Osteoblast (primary cell): ENCODE data around the gene VENTX. TPM values are rescaled to one million over a fixed set of nuclear protein-coding genes. Genes with fewer than 3 reads are reported as not detected.
"Not testable (repeated sequence)": the region's sequence is repeated elsewhere in the genome, so short reads cannot be mapped to it uniquely, and the experiment has no call there.

Source experiments
- DNase-seq: peaks from one replicate; pipeline ENCODE4 v3.0.0; 2011; ENCODE audit warnings: low spot score, mixed read lengths; ENCODE audit not compliant: insufficient read length; ENCODE audit errors: missing footprints
- H2AFZ ChIP-seq: 2 replicates; pipeline ENCODE4 v1.6.0; 2011; ENCODE audit warnings: mild to moderate bottlenecking, low read length
- H3K27ac ChIP-seq: 2 replicates; pipeline ENCODE4 v1.5.1; 2011; ENCODE audit warnings: mild to moderate bottlenecking, low read depth, low read length, moderate library complexity
- H3K27me3 ChIP-seq: 2 replicates; pipeline ENCODE4 v1.6.0; 2012; ENCODE audit warnings: mild to moderate bottlenecking, control low read depth, inconsistent platforms, low read length, moderate library complexity; ENCODE audit not compliant: insufficient read depth
- H3K36me3 ChIP-seq: 2 replicates; pipeline ENCODE4 v1.5.1; 2011; ENCODE audit warnings: mild to moderate bottlenecking, low read length, control low read depth, moderate library complexity; ENCODE audit not compliant: insufficient read depth
- H3K4me1 ChIP-seq: 2 replicates; pipeline ENCODE4 v1.5.1; 2011; ENCODE audit warnings: mild to moderate bottlenecking, low read length, control low read depth, moderate library complexity; ENCODE audit not compliant: insufficient read depth
- H3K4me2 ChIP-seq: 2 replicates; pipeline ENCODE4 v1.6.0; 2011; ENCODE audit warnings: mild to moderate bottlenecking, low read length; ENCODE audit not compliant: insufficient read depth
- H3K4me3 ChIP-seq: fragments of 200-600 bp; sonication (generic); 3 replicates; pipeline ENCODE4 v1.5.1; 2012; ENCODE audit warnings: mild to moderate bottlenecking, low read length, inconsistent platforms; ENCODE audit not compliant: insufficient read depth
- H3K79me2 ChIP-seq: 2 replicates; pipeline ENCODE4 v1.6.0; 2012; ENCODE audit warnings: mild to moderate bottlenecking, low read length, control low read depth, inconsistent platforms; ENCODE audit not compliant: insufficient read depth
- H3K9me3 ChIP-seq: 2 replicates; pipeline ENCODE4 v1.5.1; 2011; ENCODE audit warnings: low read depth, low read length, control low read depth
- H4K20me1 ChIP-seq: 2 replicates; pipeline ENCODE4 v1.6.0; 2012; ENCODE audit warnings: mild to moderate bottlenecking, low read length, control low read depth; ENCODE audit not compliant: insufficient read depth
- total RNA-seq: library from RNA; depleted of rRNA; stranded (reverse); fragments of >200 nt; gene quantifications from 2 replicates; pipeline ENCODE4 v1.2.3, GENCODE V29; 2012
- TF ChIP-seq, protein P1 (sequence below): IDR thresholded peaks from 2 replicates; pipeline ENCODE4 v1.5.1; 2011; ENCODE audit warnings: mild to moderate bottlenecking, low read depth, low read length, moderate library complexity; ENCODE audit errors: extremely low read depth

Gene VENTX
- total RNA-seq, 1 donor: not detected

DNA sequence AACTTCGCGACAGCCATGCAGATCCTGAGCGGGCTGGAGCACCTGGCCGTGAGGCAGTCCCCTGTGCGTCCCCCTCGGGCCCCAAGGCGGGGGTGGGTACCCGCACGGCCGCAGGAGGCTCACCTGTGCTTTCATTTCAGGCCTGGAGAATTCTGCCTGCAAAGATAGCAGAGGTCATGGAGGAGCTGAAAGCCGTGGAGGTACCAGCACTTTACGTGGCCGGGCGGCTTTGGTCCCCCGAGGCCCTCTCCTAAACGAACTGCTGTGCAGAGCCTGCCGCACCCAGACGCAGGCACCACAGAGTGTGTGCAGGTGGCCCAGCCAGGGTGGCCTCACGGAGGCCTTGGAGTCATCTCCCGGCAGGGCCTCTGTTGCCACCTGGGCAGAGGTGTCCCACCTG is 18.8 kb upstream of the VENTX start:
- no peaks in the 10 kb centered on the region for H3K9me3 ChIP-seq

DNA sequence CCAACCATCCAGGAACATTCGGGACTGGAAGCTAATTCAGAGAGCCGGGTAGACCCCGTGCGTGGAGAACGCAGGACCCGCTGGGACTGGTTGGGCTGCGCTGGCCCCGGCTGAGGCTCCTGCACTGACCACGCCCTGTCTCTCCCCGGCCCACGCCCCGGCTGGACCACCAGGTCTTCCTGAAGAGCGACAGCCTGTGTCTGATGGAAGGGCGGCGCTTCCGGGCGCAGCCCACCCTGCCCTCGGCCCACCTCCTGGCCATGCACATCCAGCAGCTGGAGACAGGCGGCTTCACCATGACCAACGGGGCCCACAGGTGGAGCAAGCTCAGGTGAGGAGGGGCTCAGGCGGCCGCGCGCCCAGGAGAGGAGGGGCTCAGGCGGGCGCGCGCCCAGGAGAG is 17.9 kb upstream of the VENTX start:
- no peak overlapping the region for H2AFZ ChIP-seq
- no peaks in the 10 kb centered on the region for H4K20me1 ChIP-seq
- TF ChIP-seq, protein P1, sequence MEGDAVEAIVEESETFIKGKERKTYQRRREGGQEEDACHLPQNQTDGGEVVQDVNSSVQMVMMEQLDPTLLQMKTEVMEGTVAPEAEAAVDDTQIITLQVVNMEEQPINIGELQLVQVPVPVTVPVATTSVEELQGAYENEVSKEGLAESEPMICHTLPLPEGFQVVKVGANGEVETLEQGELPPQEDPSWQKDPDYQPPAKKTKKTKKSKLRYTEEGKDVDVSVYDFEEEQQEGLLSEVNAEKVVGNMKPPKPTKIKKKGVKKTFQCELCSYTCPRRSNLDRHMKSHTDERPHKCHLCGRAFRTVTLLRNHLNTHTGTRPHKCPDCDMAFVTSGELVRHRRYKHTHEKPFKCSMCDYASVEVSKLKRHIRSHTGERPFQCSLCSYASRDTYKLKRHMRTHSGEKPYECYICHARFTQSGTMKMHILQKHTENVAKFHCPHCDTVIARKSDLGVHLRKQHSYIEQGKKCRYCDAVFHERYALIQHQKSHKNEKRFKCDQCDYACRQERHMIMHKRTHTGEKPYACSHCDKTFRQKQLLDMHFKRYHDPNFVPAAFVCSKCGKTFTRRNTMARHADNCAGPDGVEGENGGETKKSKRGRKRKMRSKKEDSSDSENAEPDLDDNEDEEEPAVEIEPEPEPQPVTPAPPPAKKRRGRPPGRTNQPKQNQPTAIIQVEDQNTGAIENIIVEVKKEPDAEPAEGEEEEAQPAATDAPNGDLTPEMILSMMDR: no peak
- no peak overlapping the region for H3K4me3 ChIP-seq
- H3K27ac ChIP-seq: no peak overlapping the region
- H3K79me2 ChIP-seq: no peaks in the 10 kb centered on the region
- no peak for DNase-seq
- H3K27me3 ChIP-seq: no peaks in the 10 kb centered on the region
- no peaks in the 10 kb centered on the region for H3K4me1 ChIP-seq
- no peak overlapping the region for H3K4me2 ChIP-seq
- H3K9me3 ChIP-seq: no peaks in the 10 kb centered on the region
- H3K36me3 ChIP-seq: no peaks in the 10 kb centered on the region

More for the DNA sequence above, 18.8 kb upstream of the VENTX start:
- DNase-seq: no peak
- no peaks in the 10 kb centered on the region for H3K4me1 ChIP-seq
- H3K36me3 ChIP-seq: no peaks in the 10 kb centered on the region
- H3K27ac ChIP-seq: no peak overlapping the region
- H2AFZ ChIP-seq: no peak overlapping the region
- H3K27me3 ChIP-seq: no peaks in the 10 kb centered on the region
- TF ChIP-seq, protein P1: no peak
- no peak overlapping the region for H3K4me3 ChIP-seq
- no peaks in the 10 kb centered on the region for H4K20me1 ChIP-seq
- H3K79me2 ChIP-seq: no peaks in the 10 kb centered on the region
- H3K4me2 ChIP-seq: no peak overlapping the region

- Histone ChIP-seq H2AFZ (no peak overlapping the region), H4K20me1 (no peaks in the 10 kb centered on the region), H3K4me3 (no peak overlapping the region)
These were observed 16.3 kb upstream of the VENTX start for GRCh38 chr10:133221331-133221730.

GRCh38 chr10:133221756-133222155 is 15.9 kb upstream of the VENTX start:
- not testable (repeated sequence) for H4K20me1 ChIP-seq, H3K79me2 ChIP-seq

More at GRCh38 chr10:133221331-133221730, 16.3 kb upstream of the VENTX start:
- H3K27me3 ChIP-seq: no peaks in the 10 kb centered on the region
- H3K36me3 ChIP-seq: no peaks in the 10 kb centered on the region
- TF ChIP-seq, protein P1: no peak
- no peak overlapping the region for H3K27ac ChIP-seq
- no peak overlapping the region for H3K4me2 ChIP-seq
- no peaks in the 10 kb centered on the region for H3K4me1 ChIP-seq
- no peak for DNase-seq
- H3K79me2 ChIP-seq: no peaks in the 10 kb centered on the region
- H3K9me3 ChIP-seq: no peaks in the 10 kb centered on the region

GRCh38 chr10:133224076-133224475 is 13.6 kb upstream of the VENTX start:
- Histone ChIP-seq H4K20me1 (no peaks in the 10 kb centered on the region), H3K27ac (no peak overlapping the region), H2AFZ (no peak overlapping the region), H3K4me3 (no peak overlapping the region), H3K36me3 (no peaks in the 10 kb centered on the region), H3K79me2 (no peaks in the 10 kb centered on the region), H3K27me3 (peaks cover 16% of the 10 kb centered on the region), H3K4me1 (no peaks in the 10 kb centered on the region), H3K4me2 (no peak overlapping the region), H3K9me3 (no peaks in the 10 kb centered on the region)
- DNase-seq: no peak
- TF ChIP-seq, protein P1: no peak

More at GRCh38 chr10:133221756-133222155, 15.9 kb upstream of the VENTX start:
- not testable (repeated sequence) for H3K36me3 ChIP-seq, H3K27me3 ChIP-seq, H3K27ac ChIP-seq, DNase-seq, H3K4me1 ChIP-seq, H3K4me2 ChIP-seq, H3K9me3 ChIP-seq, H3K4me3 ChIP-seq, H2AFZ ChIP-seq
